GM23338 (cell line): ENCODE data around the gene TBC1D19.

ENCODE experiments used
- CREB1 ChIP-seq: fragments of 250-450 bp; sonication (Bioruptor Pico); IDR thresholded peaks from 2 replicates; pipeline ENCODE4 v1.5.0; 2020; ENCODE audit warnings: low read depth, mild to moderate bottlenecking, moderate library complexity
- CTCF ChIP-seq, 2 experiments: fragments of 200-600 bp in 1 of 2; sonication (generic) in 1 of 2; conservative IDR thresholded peaks; 2 replicates each; pipeline versions ENCODE4 v1.5.1 to v1.6.1; 2016 to 2017; ENCODE audit warnings: antibody characterized with exemption in 2 of 2, low read depth in 2 of 2, mild to moderate bottlenecking in 2 of 2, moderate library complexity in 1 of 2
- ETS1 ChIP-seq: IDR thresholded peaks from 2 replicates; pipeline ENCODE4 v1.6.1; 2016; ENCODE audit warnings: antibody characterized with exemption
- EZH2 ChIP-seq: fragments of 200-600 bp; sonication (generic); IDR thresholded peaks from one replicate; pipeline ENCODE4 v1.8.0; 2017; ENCODE audit warnings: antibody characterized with exemption, mild to moderate bottlenecking, low read depth; ENCODE audit not compliant: unreplicated experiment
- EZH2phosphoT487 ChIP-seq: fragments of 200-600 bp; sonication (generic); IDR thresholded peaks from one replicate; pipeline ENCODE4 v1.8.1; 2018; ENCODE audit warnings: antibody characterized with exemption; ENCODE audit not compliant: unreplicated experiment
- JUNB ChIP-seq: IDR thresholded peaks from one replicate; pipeline ENCODE4 v1.6.1; 2016; ENCODE audit warnings: antibody characterized with exemption; ENCODE audit not compliant: unreplicated experiment
- NANOG ChIP-seq: IDR thresholded peaks from 2 replicates; pipeline ENCODE4 v1.6.1; 2016; ENCODE audit warnings: antibody characterized with exemption, borderline replicate concordance
- POLR2AphosphoS5 ChIP-seq: IDR thresholded peaks from 2 replicates; pipeline ENCODE4 v1.6.1; 2016; ENCODE audit warnings: antibody characterized with exemption, low read depth
- REST ChIP-seq: IDR thresholded peaks from one replicate; pipeline ENCODE4 v1.6.1; 2018; ENCODE audit warnings: antibody characterized with exemption; ENCODE audit not compliant: unreplicated experiment
- STAT1 ChIP-seq: IDR thresholded peaks from one replicate; pipeline ENCODE4 v1.6.1; 2016; ENCODE audit warnings: antibody characterized with exemption; ENCODE audit not compliant: unreplicated experiment

- TF ChIP-seq CTCF (conservative IDR thresholded peaks at IDR 0.05; ENCODE audit: low read depth in 2 of 2) (no peak), POLR2AphosphoS5 (no peak), NANOG (no peak), JUNB (no peak), REST (no peak), EZH2 (no peak), CREB1 (CRISPR knock-in tag) (no peak), STAT1 (no peak), EZH2phosphoT487 (no peak), ETS1 (no peak)
Measured at GRCh38 chr4:26729027-26729426, 145.1 kb downstream of the TBC1D19 start.
